Adrenal gland (tissue), 12 donors: Measurements from ENCODE around the gene OR8K5. TPM values are rescaled to one million over a fixed set of nuclear protein-coding genes. Genes with fewer than 3 reads are reported as not detected.

Experiments
- DNase-seq, 7 donors: peaks; one replicate each; pipeline ENCODE4 v3.0.0-alpha.2; 2019 to 2020
- H3K27ac ChIP-seq, 5 donors: fragments of 200-600 bp; sonication (generic) in 4 of 5; 1 replicate in 3 of 5; 2 replicates in 2 of 5; pipeline versions ENCODE4 v1.5.1 to v1.8.0; 2016 to 2020; ENCODE audit warnings: mild to moderate bottlenecking in 1 of 5
- H3K27me3 ChIP-seq: fragments of 200-600 bp; 2 replicates; pipeline ENCODE4 v1.8.0; 2021
- H3K36me3 ChIP-seq, 2 donors: fragments of 200-600 bp; replicated peaks in 1 of 2; 1 replicate in 1 of 2; 2 replicates in 1 of 2; pipeline versions ENCODE4 v1.5.1 to v1.8.0; 2018 to 2022
- H3K4me1 ChIP-seq, 2 donors: fragments of 200-600 bp; replicated peaks in 1 of 2; 1 replicate in 1 of 2; 2 replicates in 1 of 2; pipeline versions ENCODE4 v1.5.1 to v1.8.0; 2018 to 2021
- H3K4me3 ChIP-seq, 4 donors: fragments of 200-600 bp; sonication (generic) in 3 of 4; one replicate each; pipeline ENCODE4 v1.5.1; 2016 to 2018
- H3K9me3 ChIP-seq, 3 donors: fragments of 200-600 bp; sonication (generic) in 1 of 3; replicated peaks in 1 of 3; 1 replicate in 2 of 3; 2 replicates in 1 of 3; pipeline versions ENCODE4 v1.5.1 to v1.8.0; 2016 to 2021
- CTCF ChIP-seq, 6 experiments: fragments of 450-650 bp in 4 of 6; fragments of 200-600 bp in 2 of 6; sonication (generic) in 1 of 6; IDR thresholded peaks; 1 replicate in 5 of 6; 2 replicates in 1 of 6; pipeline versions ENCODE4 v1.5.1 to v1.8.0; 2016 to 2021; ENCODE audit warnings: antibody characterized with exemption in 6 of 6, mild to moderate bottlenecking in 2 of 6, moderate library complexity in 1 of 6
- POLR2A ChIP-seq, 2 donors: fragments of 450-650 bp; IDR thresholded peaks; one replicate each; pipeline ENCODE4 v1.6.1; 2017; ENCODE audit warnings: antibody characterized with exemption in 2 of 2, mild to moderate bottlenecking in 2 of 2, moderate library complexity in 1 of 2
- WGBS, 4 donors: extraction: QIAGEN DNeasy Blood & Tissue Kit in 2 of 4; methylation state at CpG; one replicate each; pipeline versions ENCODE4 v1.1.5 to v1.1.7; 2013 to 2017; 5-methylcytosine and 5-hydroxymethylcytosine counted together
- intact Hi-C, 2 donors: fragments of 100-400 bp; cut with DNase I; formaldehyde crosslinking; loops; one replicate each; pipeline versions ENCODE4 v1.14.1 to v1.15.0; 2022 to 2023
- polyA plus RNA-seq, 3 donors: library from polyadenylated mRNA; stranded (reverse); fragments of 200-250 nt in 2 of 3; fragments of 350-450 nt in 1 of 3; fragmentation: Illumina TruSeq in 1 of 3; extraction: RNeasy Lipid Tissue Mini Kit (QIAGEN cat#74804) in 1 of 3; gene quantifications; one replicate each; pipeline ENCODE4 v1.2.3, GENCODE V29; 2013 to 2014
- total RNA-seq, 9 donors: library from RNA; depleted of rRNA in 4 of 9; stranded (reverse); fragments of >200 nt in 4 of 9; fragments of 120-200 nt in 1 of 9; fragmentation: NEBNext Ultra II Directional in 1 of 9; extraction: Animal tissue kit (Norgen Biotek cat#: 25700) in 1 of 9; gene quantifications; one replicate each; pipeline versions ENCODE4 v1.1.0 to v1.2.4, GENCODE V29; 2013 to 2023
- donor health status: healthy with polysubstance abuse.
- donor health status: Bipolar disorder and iron deficiency.
- donor health status: DM: yes; HTN: yes; CAD: no.
- donor health status: DM: no; HTN: no; CAD: no.
- donor health status: DM: no; HTN: no; CAD: no.
- donor health status: DM: yes; HTN: yes; CAD: no.

Gene OR8K5
- total and polyA plus RNA-seq, 12 donors = not detected

GRCh38 chr11:56188602-56189001 lies 28.5 kb upstream of the OR8K5 start:
- no peak for DNase-seq

GRCh38 chr11:56183459-56183858 lies 23.3 kb upstream of the OR8K5 start:
- H3K4me1 ChIP-seq = no peaks in the 10 kb centered on the region
- H3K4me3 ChIP-seq = no peak overlapping the region
- no peak for DNase-seq
- no peaks in the 10 kb centered on the region for H3K36me3 ChIP-seq
- no peaks in the 10 kb centered on the region for H3K9me3 ChIP-seq
- H3K27ac ChIP-seq = no peak overlapping the region
- TF ChIP-seq POLR2A (IDR thresholded peaks at IDR 0.05) = no peak
- TF ChIP-seq CTCF (IDR thresholded peaks at IDR 0.05) = no peak
- no peaks in the 10 kb centered on the region for H3K27me3 ChIP-seq
- intact Hi-C loops = no loop called here

More at GRCh38 chr11:56188602-56189001, 28.5 kb upstream of the OR8K5 start:
- no peaks in the 10 kb centered on the region for H3K4me1 ChIP-seq
- H3K27me3 ChIP-seq = no peaks in the 10 kb centered on the region
- H3K9me3 ChIP-seq = no peaks in the 10 kb centered on the region
- no peak overlapping the region for H3K4me3 ChIP-seq
- intact Hi-C loops = no loop called here
- no peaks in the 10 kb centered on the region for H3K36me3 ChIP-seq
- TF ChIP-seq POLR2A (IDR thresholded peaks at IDR 0.05) = no peak
- TF ChIP-seq CTCF (IDR thresholded peaks at IDR 0.05) = no peak
- 71 to 85% (median 79%) methylated on average over 3 of the region's 3 CpGs for WGBS, 4 donors
- no peak overlapping the region for H3K27ac ChIP-seq

- no peaks in the 10 kb centered on the region for H3K4me1 ChIP-seq
- 47 to 67% (median 66%) methylated on average over 1 of the region's 1 CpG for WGBS, 4 donors
These were observed 16.2 kb upstream of the OR8K5 start, which contains the start of gene OR5J2 for GRCh38 chr11:56176318-56176717. OR5J2 (plus strand) TSS chr11:56176618; CDS start chr11:56176618, 0 bp downstream.

GRCh38 chr11:56172256-56172830 lies 12.2 kb upstream of the OR8K5 start:
- Histone ChIP-seq H3K27ac (no peak overlapping the region), H3K4me3 (no peak overlapping the region), H3K27me3 (no peaks in the 10 kb centered on the region), H3K4me1 (no peaks in the 10 kb centered on the region), H3K9me3 (no peaks in the 10 kb centered on the region), H3K36me3 (no peaks in the 10 kb centered on the region)
- no peak for DNase-seq
- 45 to 54% (median 50%) methylated on average over 3 of the region's 3 CpGs for WGBS, 4 donors
- TF ChIP-seq POLR2A (IDR thresholded peaks at IDR 0.05) (no peak), CTCF (IDR thresholded peaks at IDR 0.05) (no peak)
- intact Hi-C loops = no loop called here

More at GRCh38 chr11:56176318-56176717, 16.2 kb upstream of the OR8K5 start, which contains the start of gene OR5J2:
- H3K36me3 ChIP-seq = no peaks in the 10 kb centered on the region
- DNase-seq = no peak
- TF ChIP-seq POLR2A (IDR thresholded peaks at IDR 0.05) (no peak), CTCF (IDR thresholded peaks at IDR 0.05) (no peak)
- intact Hi-C loops = no loop called here
- H3K4me3 ChIP-seq = no peak within 1 kb of the TSS
- no peaks in the 10 kb centered on the region for H3K9me3 ChIP-seq
- no peak within 1 kb of the TSS for H3K27ac ChIP-seq
- H3K27me3 ChIP-seq = no peaks in the 10 kb centered on the region
